ENCODE measurements around the gene ATP13A1. TPM values are rescaled to one million over a fixed set of nuclear protein-coding genes. Genes with fewer than 3 reads are reported as not detected.

Gene ATP13A1
- total RNA-seq, 1 experiment from 2014 or later, result 73.7 TPM

DNA sequence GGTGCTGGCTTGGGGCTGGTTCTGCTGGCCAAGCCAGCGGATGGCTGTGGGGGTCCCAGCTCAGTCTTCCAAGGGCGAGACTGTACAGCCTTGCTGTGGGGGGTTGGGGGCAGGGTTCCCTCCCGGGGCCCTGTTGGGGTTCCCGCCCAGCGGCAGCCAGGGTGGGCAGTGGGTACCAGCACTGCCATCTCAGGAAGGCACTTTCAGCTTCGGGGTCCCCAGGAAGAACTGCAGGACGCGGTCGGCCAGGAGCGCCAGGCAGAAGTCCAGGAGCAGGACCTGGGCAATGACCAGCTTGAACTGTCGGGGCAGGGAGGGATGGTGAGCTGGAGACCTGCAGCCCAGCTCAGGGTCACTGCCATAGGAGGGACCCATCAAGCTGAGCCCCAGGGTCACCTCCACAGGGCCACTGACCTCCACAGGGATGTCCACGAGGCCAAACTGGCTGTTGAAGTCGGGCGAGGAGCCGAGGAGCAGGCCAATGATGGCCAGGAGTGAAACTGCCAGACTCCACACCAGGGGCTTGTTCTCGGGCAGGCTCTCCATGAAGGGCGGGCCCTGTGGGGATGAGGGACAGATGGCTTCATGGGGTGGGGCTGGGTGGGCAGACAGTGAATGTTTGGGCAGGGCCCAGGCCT, 18.1 kb downstream of the ATP13A1 start:
- ChIA-PET RAD21 (ENCODE audit: low non-redundant PET in 1 of 2, low total read pairs in 2 of 2, uncharacterized antibody in 2 of 2, unreplicated experiment in 2 of 2) (no interaction called here), CTCF (interaction anchor here (0.7 kb wide), 1 partner anchor 14 kb away, joined by 3 read pairs; no protein-coding TSS in a partner anchor), POLR2A (interaction anchor here (1.5 kb wide), 1 partner anchor 9 kb away, joined by 3 read pairs; no protein-coding TSS in a partner anchor)
- Histone ChIP-seq H3K4me2 (ENCODE audit: low read length) (no peak overlapping the region), H3K4me1 (ENCODE audit: control insufficient read depth in 1 of 2, insufficient read depth in 2 of 2, low read length in 2 of 2) (peaks cover 0 to 14% of the 10 kb centered on the region in 2 experiments; a peak in 2 of 4 replicates), H3K4me3 (replicated peaks in 1 of 2; ENCODE audit: low read depth in 1 of 2, low read length in 2 of 2) (no peak overlapping the region), H4K20me1 (ENCODE audit: insufficient read depth) (no peaks in the 10 kb centered on the region), H3K9ac (ENCODE audit: low read length) (no peak overlapping the region), H2AFZ (ENCODE audit: low read depth, low read length, poor library complexity, severe bottlenecking) (no peak overlapping the region), H3K27me3 (ENCODE audit: insufficient read depth, low read length) (no peaks in the 10 kb centered on the region), H3K36me3 (ENCODE audit: control insufficient read depth in 1 of 2, insufficient read depth in 2 of 2, low read length in 2 of 2) (peaks cover 11 to 22% of the 10 kb centered on the region in 2 experiments; a peak in 3 of 4 replicates), H3K9me2 (ENCODE audit: insufficient read depth) (no peaks in the 10 kb centered on the region), H3K9me3 (ENCODE audit: control insufficient read depth in 1 of 2, insufficient read depth in 1 of 2, low read depth in 1 of 2, low read length in 2 of 2) (no peaks in the 10 kb centered on the region), H3K79me2 (ENCODE audit: insufficient read depth, low read length) (no peaks in the 10 kb centered on the region), H3K27ac (ENCODE audit: low read depth, low read length) (no peak overlapping the region)
- TF ChIP-seq, protein P1, sequence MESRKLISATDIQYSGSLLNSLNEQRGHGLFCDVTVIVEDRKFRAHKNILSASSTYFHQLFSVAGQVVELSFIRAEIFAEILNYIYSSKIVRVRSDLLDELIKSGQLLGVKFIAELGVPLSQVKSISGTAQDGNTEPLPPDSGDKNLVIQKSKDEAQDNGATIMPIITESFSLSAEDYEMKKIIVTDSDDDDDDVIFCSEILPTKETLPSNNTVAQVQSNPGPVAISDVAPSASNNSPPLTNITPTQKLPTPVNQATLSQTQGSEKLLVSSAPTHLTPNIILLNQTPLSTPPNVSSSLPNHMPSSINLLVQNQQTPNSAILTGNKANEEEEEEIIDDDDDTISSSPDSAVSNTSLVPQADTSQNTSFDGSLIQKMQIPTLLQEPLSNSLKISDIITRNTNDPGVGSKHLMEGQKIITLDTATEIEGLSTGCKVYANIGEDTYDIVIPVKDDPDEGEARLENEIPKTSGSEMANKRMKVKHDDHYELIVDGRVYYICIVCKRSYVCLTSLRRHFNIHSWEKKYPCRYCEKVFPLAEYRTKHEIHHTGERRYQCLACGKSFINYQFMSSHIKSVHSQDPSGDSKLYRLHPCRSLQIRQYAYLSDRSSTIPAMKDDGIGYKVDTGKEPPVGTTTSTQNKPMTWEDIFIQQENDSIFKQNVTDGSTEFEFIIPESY (IDR thresholded peaks at IDR 0.05; ENCODE audit: extremely low read depth, insufficient replicate concordance, low read length), result no peak
- TF ChIP-seq, protein P2, sequence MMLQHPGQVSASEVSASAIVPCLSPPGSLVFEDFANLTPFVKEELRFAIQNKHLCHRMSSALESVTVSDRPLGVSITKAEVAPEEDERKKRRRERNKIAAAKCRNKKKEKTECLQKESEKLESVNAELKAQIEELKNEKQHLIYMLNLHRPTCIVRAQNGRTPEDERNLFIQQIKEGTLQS (IDR thresholded peaks at IDR 0.05), result no peak
- TF ChIP-seq POLR2A (IDR thresholded peaks at IDR 0.05; ENCODE audit: borderline replicate concordance, extremely low read depth, insufficient read depth, insufficient read length), result no peak
- TF ChIP-seq, protein P3, sequence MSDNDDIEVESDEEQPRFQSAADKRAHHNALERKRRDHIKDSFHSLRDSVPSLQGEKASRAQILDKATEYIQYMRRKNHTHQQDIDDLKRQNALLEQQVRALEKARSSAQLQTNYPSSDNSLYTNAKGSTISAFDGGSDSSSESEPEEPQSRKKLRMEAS (IDR thresholded peaks at IDR 0.05), result no peak
- no peak for TF ChIP-seq EZH2 (IDR thresholded peaks at IDR 0.05)
- TF ChIP-seq EGR1 (IDR thresholded peaks at IDR 0.05; ENCODE audit: low read depth), result no peak
- no peak for TF ChIP-seq POLR2AphosphoS5 (IDR thresholded peaks at IDR 0.05; ENCODE audit: low read depth, low read length)
- TF ChIP-seq EZH2phosphoT487 (IDR thresholded peaks at IDR 0.05; ENCODE audit: borderline replicate concordance), result no peak
- TF ChIP-seq SRF (IDR thresholded peaks at IDR 0.05; ENCODE audit: low read depth), result no peak
- TF ChIP-seq RAD21 (IDR thresholded peaks at IDR 0.05; ENCODE audit: low read depth), result no peak
- no peak for TF ChIP-seq JUND (IDR thresholded peaks at IDR 0.05)
- no peak for TF ChIP-seq FOSL1 (IDR thresholded peaks at IDR 0.05; ENCODE audit: low read depth)
- TF ChIP-seq YY1 (IDR thresholded peaks at IDR 0.05; ENCODE audit: extremely low read depth, insufficient replicate concordance, low read depth, low read length), result no peak
- TF ChIP-seq ZNF274 (IDR thresholded peaks at IDR 0.05; ENCODE audit: low read depth, low read length), result no peak
- no peak for TF ChIP-seq SIN3A (IDR thresholded peaks at IDR 0.05; ENCODE audit: low read depth)
- TF ChIP-seq, protein P4, sequence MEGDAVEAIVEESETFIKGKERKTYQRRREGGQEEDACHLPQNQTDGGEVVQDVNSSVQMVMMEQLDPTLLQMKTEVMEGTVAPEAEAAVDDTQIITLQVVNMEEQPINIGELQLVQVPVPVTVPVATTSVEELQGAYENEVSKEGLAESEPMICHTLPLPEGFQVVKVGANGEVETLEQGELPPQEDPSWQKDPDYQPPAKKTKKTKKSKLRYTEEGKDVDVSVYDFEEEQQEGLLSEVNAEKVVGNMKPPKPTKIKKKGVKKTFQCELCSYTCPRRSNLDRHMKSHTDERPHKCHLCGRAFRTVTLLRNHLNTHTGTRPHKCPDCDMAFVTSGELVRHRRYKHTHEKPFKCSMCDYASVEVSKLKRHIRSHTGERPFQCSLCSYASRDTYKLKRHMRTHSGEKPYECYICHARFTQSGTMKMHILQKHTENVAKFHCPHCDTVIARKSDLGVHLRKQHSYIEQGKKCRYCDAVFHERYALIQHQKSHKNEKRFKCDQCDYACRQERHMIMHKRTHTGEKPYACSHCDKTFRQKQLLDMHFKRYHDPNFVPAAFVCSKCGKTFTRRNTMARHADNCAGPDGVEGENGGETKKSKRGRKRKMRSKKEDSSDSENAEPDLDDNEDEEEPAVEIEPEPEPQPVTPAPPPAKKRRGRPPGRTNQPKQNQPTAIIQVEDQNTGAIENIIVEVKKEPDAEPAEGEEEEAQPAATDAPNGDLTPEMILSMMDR (IDR thresholded peaks at IDR 0.05 in 2 of 3, conservative IDR thresholded peaks at IDR 0.05 in 1 of 3; ENCODE audit: borderline replicate concordance in 1 of 3, insufficient read depth in 1 of 3, low read depth in 2 of 3, low read length in 2 of 3), result no peak
- TF ChIP-seq SP1 (IDR thresholded peaks at IDR 0.05; ENCODE audit: low read depth), result no peak
- no peak for TF ChIP-seq TCF7L2 (IDR thresholded peaks at IDR 0.05; ENCODE audit: borderline replicate concordance, extremely low read depth, insufficient read depth, insufficient read length)
- TF ChIP-seq CEBPB (IDR thresholded peaks at IDR 0.05; ENCODE audit: low read depth), result no peak
- BruUV-seq (replicated peaks), result no TSS peak
- intact Hi-C loops (cut with micrococcal nuclease), result no loop called here
- DNase-seq (ENCODE audit: low read depth, low spot score), result no peak
- ATAC-seq, result no peak

All from HCT116 (cell line).